H1 (cell line): ENCODE data around the gene JAG2. TPM values are rescaled to one million over a fixed set of nuclear protein-coding genes. Genes with fewer than 3 reads are reported as not detected.

Experiments
- BACH1 ChIP-seq: IDR thresholded peaks from 2 replicates; pipeline ENCODE4 v1.6.1; 2012; ENCODE audit warnings: low read length, improper control_type of control experiment
- CBX8 ChIP-seq: fragments of 300-800, 300-1000 bp; sonication (generic); IDR thresholded peaks from 2 replicates; pipeline ENCODE4 v1.7.1; 2016; ENCODE audit warnings: low read depth, low read length, borderline replicate concordance
- CHD1 ChIP-seq: IDR thresholded peaks from 2 replicates; pipeline ENCODE4 v1.6.1; 2012; ENCODE audit warnings: low read depth, low read length, improper control_type of control experiment
- CHD2 ChIP-seq: IDR thresholded peaks from 2 replicates; pipeline ENCODE4 v1.6.1; 2012; ENCODE audit warnings: low read length, improper control_type of control experiment
- CREB1 ChIP-seq: IDR thresholded peaks from 2 replicates; pipeline ENCODE4 v1.6.1; 2012; ENCODE audit warnings: inconsistent platforms
- KDM4A ChIP-seq: IDR thresholded peaks from one replicate; pipeline ENCODE4 v1.7.1; 2012; ENCODE audit warnings: low read depth, mild to moderate bottlenecking, moderate library complexity, low read length, inconsistent platforms; ENCODE audit not compliant: severe bottlenecking
- KDM5A ChIP-seq: fragments of 200-600 bp; IDR thresholded peaks from 2 replicates; pipeline ENCODE4 v1.7.1; 2012; ENCODE audit warnings: mild to moderate bottlenecking, low read length, inconsistent platforms, mixed read lengths
- RFX5 ChIP-seq: IDR thresholded peaks from 2 replicates; pipeline ENCODE4 v1.6.1; 2011; ENCODE audit warnings: low read depth, low read length, improper control_type of control experiment, borderline replicate concordance
- SUZ12 ChIP-seq: fragments of 200-600 bp; sonication (generic); IDR thresholded peaks from 2 replicates; pipeline ENCODE4 v1.6.1; 2012; ENCODE audit warnings: mild to moderate bottlenecking, inconsistent platforms, low read length, moderate library complexity, mixed read lengths
- TBP ChIP-seq: IDR thresholded peaks from 2 replicates; pipeline ENCODE4 v1.6.1; 2011; ENCODE audit warnings: low read depth, low read length, improper control_type of control experiment
- TCF12 ChIP-seq: IDR thresholded peaks from 2 replicates; pipeline ENCODE4 v1.6.1; 2011; ENCODE audit warnings: low read depth, mild to moderate bottlenecking, low read length
- polyA plus RNA-seq, 7 experiments: library from polyadenylated mRNA; depleted of rRNA in 3 of 7; stranded (reverse) in 5 of 7; unstranded in 2 of 7; fragments of >200 nt in 5 of 7; fragments of 200-250 nt in 2 of 7; gene quantifications; 1 replicate in 5 of 7; 2 replicates in 1 of 7; 4 replicates in 1 of 7; pipeline versions ENCODE4 v1.2.1 to v1.2.3, GENCODE V29; 2011 to 2013; ENCODE audit warnings: missing spikeins in 2 of 7, mixed read lengths in 2 of 7
- total RNA-seq: library from RNA; stranded (reverse); fragmentation: NEBNext Ultra II Directional; extraction: Animal tissue kit (Norgen Biotek cat#: 25700); gene quantifications from 2 replicates; pipeline ENCODE4 v1.2.1, GENCODE V29; 2021
- TF ChIP-seq, protein P1 (sequence below): fragments of 300-600 bp; sonication (generic); IDR thresholded peaks from 2 replicates; pipeline ENCODE4 v1.7.1; 2012; ENCODE audit warnings: low read length, moderate library complexity, mild to moderate bottlenecking, inconsistent platforms; ENCODE audit not compliant: insufficient replicate concordance

Gene JAG2
- total and polyA plus RNA-seq, 2 of the 8 experiments (the other 6 are each of a cell fraction or from before 2014, with no cell fraction given) = 2.8 to 6.2 TPM

DNA sequence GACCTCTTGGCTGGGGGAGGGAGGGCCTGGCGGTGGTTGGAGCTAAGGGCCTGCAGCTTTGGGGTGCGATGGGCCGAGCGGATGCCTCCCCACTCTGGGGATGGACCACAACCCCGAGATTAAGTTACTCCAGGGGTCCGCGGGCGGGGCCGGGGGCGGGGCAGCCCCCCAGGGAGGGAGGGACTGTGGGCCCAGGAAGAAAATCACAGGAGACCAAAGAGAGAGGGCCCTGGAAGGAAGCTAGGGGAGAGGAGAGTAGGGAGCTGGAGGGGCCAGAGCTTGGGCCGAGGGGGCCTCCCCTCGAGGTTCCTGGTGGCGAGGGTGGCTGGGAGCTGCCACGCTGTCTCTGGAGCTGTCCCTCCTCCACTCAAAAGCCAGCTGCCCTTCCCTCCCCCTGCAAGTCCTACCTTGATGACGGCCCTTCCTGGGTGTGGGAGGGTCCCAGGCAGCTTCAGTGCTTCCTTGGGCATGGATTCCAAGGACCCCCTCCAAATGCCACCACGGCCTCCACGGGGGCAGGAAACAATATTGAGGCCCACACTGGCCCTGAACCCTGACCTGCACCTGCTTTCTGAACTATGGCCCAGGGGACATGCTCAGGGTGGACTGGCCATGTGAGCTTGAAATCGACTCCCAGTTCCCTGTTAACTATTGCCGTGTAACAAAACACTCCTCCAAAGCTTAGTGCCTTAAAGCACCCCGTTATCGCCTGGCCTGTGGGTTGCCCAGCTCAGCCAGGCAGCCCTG lies 13.1 kb upstream of the JAG2 start (continued):
- TF ChIP-seq, protein P1, sequence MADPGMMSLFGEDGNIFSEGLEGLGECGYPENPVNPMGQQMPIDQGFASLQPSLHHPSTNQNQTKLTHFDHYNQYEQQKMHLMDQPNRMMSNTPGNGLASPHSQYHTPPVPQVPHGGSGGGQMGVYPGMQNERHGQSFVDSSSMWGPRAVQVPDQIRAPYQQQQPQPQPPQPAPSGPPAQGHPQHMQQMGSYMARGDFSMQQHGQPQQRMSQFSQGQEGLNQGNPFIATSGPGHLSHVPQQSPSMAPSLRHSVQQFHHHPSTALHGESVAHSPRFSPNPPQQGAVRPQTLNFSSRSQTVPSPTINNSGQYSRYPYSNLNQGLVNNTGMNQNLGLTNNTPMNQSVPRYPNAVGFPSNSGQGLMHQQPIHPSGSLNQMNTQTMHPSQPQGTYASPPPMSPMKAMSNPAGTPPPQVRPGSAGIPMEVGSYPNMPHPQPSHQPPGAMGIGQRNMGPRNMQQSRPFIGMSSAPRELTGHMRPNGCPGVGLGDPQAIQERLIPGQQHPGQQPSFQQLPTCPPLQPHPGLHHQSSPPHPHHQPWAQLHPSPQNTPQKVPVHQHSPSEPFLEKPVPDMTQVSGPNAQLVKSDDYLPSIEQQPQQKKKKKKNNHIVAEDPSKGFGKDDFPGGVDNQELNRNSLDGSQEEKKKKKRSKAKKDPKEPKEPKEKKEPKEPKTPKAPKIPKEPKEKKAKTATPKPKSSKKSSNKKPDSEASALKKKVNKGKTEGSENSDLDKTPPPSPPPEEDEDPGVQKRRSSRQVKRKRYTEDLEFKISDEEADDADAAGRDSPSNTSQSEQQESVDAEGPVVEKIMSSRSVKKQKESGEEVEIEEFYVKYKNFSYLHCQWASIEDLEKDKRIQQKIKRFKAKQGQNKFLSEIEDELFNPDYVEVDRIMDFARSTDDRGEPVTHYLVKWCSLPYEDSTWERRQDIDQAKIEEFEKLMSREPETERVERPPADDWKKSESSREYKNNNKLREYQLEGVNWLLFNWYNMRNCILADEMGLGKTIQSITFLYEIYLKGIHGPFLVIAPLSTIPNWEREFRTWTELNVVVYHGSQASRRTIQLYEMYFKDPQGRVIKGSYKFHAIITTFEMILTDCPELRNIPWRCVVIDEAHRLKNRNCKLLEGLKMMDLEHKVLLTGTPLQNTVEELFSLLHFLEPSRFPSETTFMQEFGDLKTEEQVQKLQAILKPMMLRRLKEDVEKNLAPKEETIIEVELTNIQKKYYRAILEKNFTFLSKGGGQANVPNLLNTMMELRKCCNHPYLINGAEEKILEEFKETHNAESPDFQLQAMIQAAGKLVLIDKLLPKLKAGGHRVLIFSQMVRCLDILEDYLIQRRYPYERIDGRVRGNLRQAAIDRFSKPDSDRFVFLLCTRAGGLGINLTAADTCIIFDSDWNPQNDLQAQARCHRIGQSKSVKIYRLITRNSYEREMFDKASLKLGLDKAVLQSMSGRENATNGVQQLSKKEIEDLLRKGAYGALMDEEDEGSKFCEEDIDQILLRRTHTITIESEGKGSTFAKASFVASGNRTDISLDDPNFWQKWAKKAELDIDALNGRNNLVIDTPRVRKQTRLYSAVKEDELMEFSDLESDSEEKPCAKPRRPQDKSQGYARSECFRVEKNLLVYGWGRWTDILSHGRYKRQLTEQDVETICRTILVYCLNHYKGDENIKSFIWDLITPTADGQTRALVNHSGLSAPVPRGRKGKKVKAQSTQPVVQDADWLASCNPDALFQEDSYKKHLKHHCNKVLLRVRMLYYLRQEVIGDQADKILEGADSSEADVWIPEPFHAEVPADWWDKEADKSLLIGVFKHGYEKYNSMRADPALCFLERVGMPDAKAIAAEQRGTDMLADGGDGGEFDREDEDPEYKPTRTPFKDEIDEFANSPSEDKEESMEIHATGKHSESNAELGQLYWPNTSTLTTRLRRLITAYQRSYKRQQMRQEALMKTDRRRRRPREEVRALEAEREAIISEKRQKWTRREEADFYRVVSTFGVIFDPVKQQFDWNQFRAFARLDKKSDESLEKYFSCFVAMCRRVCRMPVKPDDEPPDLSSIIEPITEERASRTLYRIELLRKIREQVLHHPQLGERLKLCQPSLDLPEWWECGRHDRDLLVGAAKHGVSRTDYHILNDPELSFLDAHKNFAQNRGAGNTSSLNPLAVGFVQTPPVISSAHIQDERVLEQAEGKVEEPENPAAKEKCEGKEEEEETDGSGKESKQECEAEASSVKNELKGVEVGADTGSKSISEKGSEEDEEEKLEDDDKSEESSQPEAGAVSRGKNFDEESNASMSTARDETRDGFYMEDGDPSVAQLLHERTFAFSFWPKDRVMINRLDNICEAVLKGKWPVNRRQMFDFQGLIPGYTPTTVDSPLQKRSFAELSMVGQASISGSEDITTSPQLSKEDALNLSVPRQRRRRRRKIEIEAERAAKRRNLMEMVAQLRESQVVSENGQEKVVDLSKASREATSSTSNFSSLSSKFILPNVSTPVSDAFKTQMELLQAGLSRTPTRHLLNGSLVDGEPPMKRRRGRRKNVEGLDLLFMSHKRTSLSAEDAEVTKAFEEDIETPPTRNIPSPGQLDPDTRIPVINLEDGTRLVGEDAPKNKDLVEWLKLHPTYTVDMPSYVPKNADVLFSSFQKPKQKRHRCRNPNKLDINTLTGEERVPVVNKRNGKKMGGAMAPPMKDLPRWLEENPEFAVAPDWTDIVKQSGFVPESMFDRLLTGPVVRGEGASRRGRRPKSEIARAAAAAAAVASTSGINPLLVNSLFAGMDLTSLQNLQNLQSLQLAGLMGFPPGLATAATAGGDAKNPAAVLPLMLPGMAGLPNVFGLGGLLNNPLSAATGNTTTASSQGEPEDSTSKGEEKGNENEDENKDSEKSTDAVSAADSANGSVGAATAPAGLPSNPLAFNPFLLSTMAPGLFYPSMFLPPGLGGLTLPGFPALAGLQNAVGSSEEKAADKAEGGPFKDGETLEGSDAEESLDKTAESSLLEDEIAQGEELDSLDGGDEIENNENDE = no peak
- TF ChIP-seq RFX5 (no peak), KDM4A (no peak), TCF12 (no peak), CREB1 (no peak), CHD1 (no peak), CHD2 (no peak), KDM5A (no peak), CBX8 (no peak), BACH1 (no peak), SUZ12 (no peak), TBP (no peak)
